HL-60 (cell line): ENCODE measurements around the gene LY6G5B.

Experiments
- CTCF ChIP-seq: IDR thresholded peaks from one replicate; pipeline ENCODE4 v1.5.1; 2011; ENCODE audit warnings: low read length, control low read depth, inconsistent platforms; ENCODE audit not compliant: insufficient read depth
- GABPA ChIP-seq: IDR thresholded peaks from 2 replicates; pipeline ENCODE4 v1.6.1; 2012; ENCODE audit warnings: low read depth

- TF ChIP-seq GABPA: no peak
- TF ChIP-seq CTCF: no peak
Measured at GRCh38 chr6:31692886-31693285, 23.1 kb downstream of the LY6G5B start.
